Activated CD4-positive, alpha-beta T cell treated with anti-CD3 and anti-CD28 coated beads, Interleukin-2, amount 10 ng/mL, durations not matched to agents 24 days and 14 days (primary cell): ENCODE data around the gene ARL9. TPM values are rescaled to one million over a fixed set of nuclear protein-coding genes. Genes with fewer than 3 reads are reported as not detected.
A peak's percentile ranks its signal among the peaks of the same experiment; 100 is the strongest.
"Not testable (repeated sequence)": the region's sequence is repeated elsewhere in the genome, so short reads cannot be mapped to it uniquely, and the experiment has no call there.

ENCODE experiments used
- DNase-seq: peaks from one replicate; pipeline ENCODE4 v3.0.0; 2022
- H3K27ac Mint-ChIP-seq: one replicate; pipeline ENCODE4 v1.8.0; 2022; ENCODE audit warnings: mild to moderate bottlenecking, mixed read lengths
- H3K27me3 Mint-ChIP-seq: one replicate; pipeline ENCODE4 v1.8.0; 2022; ENCODE audit warnings: mixed read lengths
- H3K36me3 Mint-ChIP-seq: one replicate; pipeline ENCODE4 v1.8.0; 2022; ENCODE audit warnings: low read depth, mild to moderate bottlenecking, mixed read lengths
- H3K4me1 Mint-ChIP-seq: one replicate; pipeline ENCODE4 v1.8.0; 2021; ENCODE audit warnings: mixed read lengths
- H3K4me3 Mint-ChIP-seq: one replicate; pipeline ENCODE4 v1.8.0; 2022; ENCODE audit warnings: mild to moderate bottlenecking, moderate library complexity, mixed read lengths
- H3K9me3 Mint-ChIP-seq: one replicate; pipeline ENCODE4 v1.8.0; 2021; ENCODE audit warnings: mixed read lengths
- intact Hi-C: fragments of 100-400 bp; cut with micrococcal nuclease; formaldehyde crosslinking; loops from one replicate; pipeline ENCODE4 v1.15.1; 2023
- total RNA-seq: library from RNA; stranded (reverse); gene quantifications from 2 replicates; pipeline ENCODE4 v1.2.3, GENCODE V29; 2022

Gene ARL9
- total RNA-seq = 0.07 TPM in 1 of 2 replicates, not detected in the other

- Mint-ChIP-seq H3K27me3 (peaks cover 13% of the 10 kb centered on the region), H3K27ac (peak within 1 kb of the TSS; percentile 60), H3K4me3 (peak within 1 kb of the TSS; percentile 87), H3K36me3 (peaks cover 19% of the 10 kb centered on the region), H3K4me1 (peaks cover 15% of the 10 kb centered on the region), H3K9me3 (no peaks in the 10 kb centered on the region)
- intact Hi-C loops = loop anchor here (2.0 to 5.0 kb wide), 3 partner anchors 39 to 332 kb away; no protein-coding TSS in a partner anchor
- peak; percentile 87 for DNase-seq
Measured at GRCh38 chr4:56505269-56506130, at the start of gene ARL9. TSS of gene ARL9 (plus strand) at chr4:56505791. CDS start at chr4:56505863, 72 bp downstream.

- Mint-ChIP-seq H3K4me1 (peaks cover 20% of the 10 kb centered on the region), H3K36me3 (peaks cover 74% of the 10 kb centered on the region), H3K27me3 (no peaks in the 10 kb centered on the region), H3K27ac (peak overlapping the region; percentile 58), H3K9me3 (no peaks in the 10 kb centered on the region), H3K4me3 (no peak overlapping the region)
- DNase-seq = no peak
- intact Hi-C loops = loop anchor here (10.0 kb wide), 1 partner anchor 195 kb away; no protein-coding TSS in a partner anchor
Measured at GRCh38 chr4:56460085-56460484, 45.5 kb upstream of the ARL9 start.

GRCh38 chr4:56462157-56462556, 43.4 kb upstream of the ARL9 start:
- Mint-ChIP-seq H3K9me3 (no peaks in the 10 kb centered on the region), H3K4me3 (no peak overlapping the region), H3K4me1 (peaks cover 33% of the 10 kb centered on the region), H3K27ac (no peak overlapping the region), H3K36me3 (peaks cover 63% of the 10 kb centered on the region), H3K27me3 (no peaks in the 10 kb centered on the region)
- no peak for DNase-seq
- intact Hi-C loops = loop anchor here (10.0 kb wide), 1 partner anchor 193 kb away; no protein-coding TSS in a partner anchor

GRCh38 chr4:56463711-56464110, 41.9 kb upstream of the ARL9 start:
- intact Hi-C loops = loop anchor here (10.0 kb wide), 1 partner anchor 191 kb away; no protein-coding TSS in a partner anchor
- Mint-ChIP-seq H3K4me3 (no peak overlapping the region), H3K27me3 (no peaks in the 10 kb centered on the region), H3K36me3 (peaks cover 58% of the 10 kb centered on the region), H3K4me1 (peaks cover 42% of the 10 kb centered on the region), H3K9me3 (no peaks in the 10 kb centered on the region), H3K27ac (no peak overlapping the region)
- DNase-seq = no peak

- no peaks in the 10 kb centered on the region for H3K27me3 Mint-ChIP-seq
- peak overlapping the region; percentile 18 for H3K27ac Mint-ChIP-seq
- no peak for DNase-seq
- H3K9me3 Mint-ChIP-seq = no peaks in the 10 kb centered on the region
- no peak overlapping the region for H3K4me3 Mint-ChIP-seq
- peaks cover 48% of the 10 kb centered on the region for H3K4me1 Mint-ChIP-seq
- H3K36me3 Mint-ChIP-seq = peaks cover 51% of the 10 kb centered on the region
- intact Hi-C loops = loop anchor here (10.0 kb wide), 1 partner anchor 190 kb away; no protein-coding TSS in a partner anchor
Measured at GRCh38 chr4:56464581-56464980, 41.0 kb upstream of the ARL9 start.

GRCh38 chr4:56465599-56466295, 39.8 kb upstream of the ARL9 start:
- DNase-seq = no peak
- H3K9me3 Mint-ChIP-seq = no peaks in the 10 kb centered on the region
- peak overlapping the region; percentile 95 for H3K27ac Mint-ChIP-seq
- H3K27me3 Mint-ChIP-seq = no peaks in the 10 kb centered on the region
- peak overlapping the region; percentile 94 for H3K4me3 Mint-ChIP-seq
- H3K36me3 Mint-ChIP-seq = peaks cover 49% of the 10 kb centered on the region
- peaks cover 52% of the 10 kb centered on the region for H3K4me1 Mint-ChIP-seq
- intact Hi-C loops = loop anchor here (2.0 to 10.0 kb wide), 5 partner anchors 189 to 611 kb away; partner anchors contain the start of genes CEP135 and NOA1

- Mint-ChIP-seq H3K36me3 (peaks cover 49% of the 10 kb centered on the region), H3K27ac (peak overlapping the region; percentile 95), H3K4me1 (peaks cover 52% of the 10 kb centered on the region), H3K4me3 (peak overlapping the region; percentile 94)
- H3K9me3 Mint-ChIP-seq, H3K27me3 Mint-ChIP-seq: not testable (repeated sequence)
- intact Hi-C loops = loop anchor here (2.0 to 10.0 kb wide), 5 partner anchors 188 to 612 kb away; partner anchors contain the start of genes CEP135 and NOA1
- DNase-seq = peak; percentile 69
Measured at GRCh38 chr4:56466296-56466761, 39.3 kb upstream of the ARL9 start.

- Mint-ChIP-seq H3K36me3 (peaks cover 51% of the 10 kb centered on the region), H3K9me3 (no peaks in the 10 kb centered on the region), H3K27me3 (no peaks in the 10 kb centered on the region), H3K4me1 (peaks cover 50% of the 10 kb centered on the region), H3K27ac (peak overlapping the region; percentile 95), H3K4me3 (peak overlapping the region; percentile 94)
- DNase-seq = peak; percentile 64
- intact Hi-C loops = loop anchor here (1.0 to 10.0 kb wide), 8 partner anchors 32 to 612 kb away; partner anchors contain the start of genes AASDH, CEP135, NOA1 and PPAT
Measured at GRCh38 chr4:56466910-56467283, 38.7 kb upstream of the ARL9 start.

GRCh38 chr4:56467284-56468096, 38.1 kb upstream of the ARL9 start, which contains the start of gene SRP72:
TSS of gene SRP72 (plus strand) at chr4:56467617. CDS start at chr4:56467636, 19 bp downstream.
- H3K9me3 Mint-ChIP-seq = no peaks in the 10 kb centered on the region
- H3K4me1 Mint-ChIP-seq = peaks cover 45% of the 10 kb centered on the region
- peaks cover 49% of the 10 kb centered on the region for H3K36me3 Mint-ChIP-seq
- no peaks in the 10 kb centered on the region for H3K27me3 Mint-ChIP-seq
- peak within 1 kb of the TSS; percentile 94 for H3K4me3 Mint-ChIP-seq
- intact Hi-C loops = loop anchor here (1.0 to 10.0 kb wide), 8 partner anchors 32 to 613 kb away; partner anchors contain the start of genes AASDH, CEP135, NOA1 and PPAT
- peak; percentile 97 for DNase-seq
- peak within 1 kb of the TSS; percentile 95 for H3K27ac Mint-ChIP-seq

- Mint-ChIP-seq H3K27ac (peak overlapping the region; percentile 93), H3K9me3 (no peaks in the 10 kb centered on the region), H3K4me3 (peak overlapping the region; percentile 94), H3K36me3 (peaks cover 48% of the 10 kb centered on the region), H3K27me3 (no peaks in the 10 kb centered on the region), H3K4me1 (peaks cover 45% of the 10 kb centered on the region)
- no peak for DNase-seq
- intact Hi-C loops = loop anchor here (10.0 kb wide), 1 partner anchor 187 kb away; no protein-coding TSS in a partner anchor
Measured at GRCh38 chr4:56468097-56468422, 37.5 kb upstream of the ARL9 start.

- no peaks in the 10 kb centered on the region for H3K9me3 Mint-ChIP-seq
- peak overlapping the region; percentile 62 for H3K27ac Mint-ChIP-seq
- no peaks in the 10 kb centered on the region for H3K27me3 Mint-ChIP-seq
- H3K36me3 Mint-ChIP-seq = peaks cover 52% of the 10 kb centered on the region
- intact Hi-C loops = loop anchor here (10.0 kb wide), 1 partner anchor 185 kb away; no protein-coding TSS in a partner anchor
- DNase-seq = no peak
- H3K4me1 Mint-ChIP-seq = peaks cover 40% of the 10 kb centered on the region
- peak overlapping the region; percentile 94 for H3K4me3 Mint-ChIP-seq
Measured at GRCh38 chr4:56469489-56470210, 35.9 kb upstream of the ARL9 start.

GRCh38 chr4:56475917-56476316, 29.7 kb upstream of the ARL9 start:
- H3K4me1 Mint-ChIP-seq = peaks cover 4% of the 10 kb centered on the region
- H3K9me3 Mint-ChIP-seq = no peaks in the 10 kb centered on the region
- intact Hi-C loops = no loop called here
- no peak overlapping the region for H3K4me3 Mint-ChIP-seq
- H3K27ac Mint-ChIP-seq = no peak overlapping the region
- H3K27me3 Mint-ChIP-seq = no peaks in the 10 kb centered on the region
- DNase-seq = no peak
- peaks cover 73% of the 10 kb centered on the region for H3K36me3 Mint-ChIP-seq
